ENCODE data around the gene PRXL2B.
"Not testable (repeated sequence)": the region's sequence is repeated elsewhere in the genome, so short reads cannot be mapped to it uniquely, and the experiment has no call there.

Gene PRXL2B

GRCh38 chr1:2609319-2610035, 22.9 kb downstream of the PRXL2B start:
- DNase-seq (ENCODE audit: insufficient read length, low spot score), result no peak
- FAIRE-seq, result no peak
- no peak for TF ChIP-seq POLR2A (IDR thresholded peaks at IDR 0.05; ENCODE audit: low read depth, low read length)

- no peak for TF ChIP-seq POLR2A (IDR thresholded peaks at IDR 0.05; ENCODE audit: low read depth, low read length)
- no peak for DNase-seq (ENCODE audit: insufficient read length, low spot score)
- FAIRE-seq, result no peak
These were observed 23.7 kb downstream of the PRXL2B start for GRCh38 chr1:2610036-2610959.

DNA sequence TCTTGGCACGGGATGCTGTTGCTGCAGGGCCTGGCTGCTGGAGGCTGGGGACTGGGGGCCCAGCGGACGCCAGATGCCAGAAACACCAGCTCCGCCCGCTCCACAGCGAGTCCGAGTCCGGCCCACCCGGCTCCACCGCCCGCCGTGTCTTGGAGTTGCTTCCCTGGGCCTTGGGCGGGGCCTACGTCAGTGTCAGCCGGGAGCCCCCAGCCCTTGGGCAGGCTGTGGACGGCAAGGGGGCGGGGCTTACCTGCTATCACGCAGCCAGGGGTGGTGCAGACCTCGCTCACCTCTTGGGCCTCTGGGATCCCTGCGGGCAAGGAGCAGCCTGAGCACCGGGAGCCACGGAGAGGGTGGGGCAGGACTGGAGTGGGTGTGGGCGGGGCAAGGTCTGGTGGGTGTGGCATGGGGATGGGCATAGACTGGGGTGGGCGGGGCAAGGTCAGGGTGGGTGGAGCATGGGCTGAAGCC, 24.5 kb downstream of the PRXL2B start:
- FAIRE-seq (no peak), DNase-seq (ENCODE audit: insufficient read length, low spot score) (peak; percentile 20)
- no peak for TF ChIP-seq POLR2A (IDR thresholded peaks at IDR 0.05; ENCODE audit: low read depth, low read length)

GRCh38 chr1:2611621-2612437, 25.3 kb downstream of the PRXL2B start:
- FAIRE-seq, result no peak
- DNase-seq (ENCODE audit: insufficient read length, low spot score), result no peak
- no peak for TF ChIP-seq POLR2A (IDR thresholded peaks at IDR 0.05; ENCODE audit: low read depth, low read length)

GRCh38 chr1:2612591-2613365, 26.2 kb downstream of the PRXL2B start:
- DNase-seq (ENCODE audit: insufficient read length, low spot score) (no peak), FAIRE-seq (no peak)
- no peak for TF ChIP-seq POLR2A (IDR thresholded peaks at IDR 0.05; ENCODE audit: low read depth, low read length)

DNA sequence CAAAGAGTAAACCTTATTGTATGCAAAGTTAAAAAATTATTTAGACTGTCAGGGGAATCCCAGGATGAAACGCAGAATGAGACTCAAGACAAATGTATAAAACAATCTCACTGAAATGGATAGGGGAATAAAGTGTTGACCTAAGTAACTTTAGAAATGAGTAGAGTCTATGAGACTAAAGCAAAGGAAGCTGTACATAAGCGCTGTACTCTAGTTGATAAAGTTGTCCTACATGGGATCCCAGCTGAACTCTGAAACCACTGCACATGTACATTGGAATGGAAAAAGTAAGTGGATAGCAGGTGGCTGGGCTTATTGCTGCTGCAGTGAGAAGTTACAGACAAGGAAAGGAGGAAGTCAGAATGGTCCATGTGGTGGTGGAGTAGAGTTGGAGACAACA, 27.6 kb downstream of the PRXL2B start:
- no peak for FAIRE-seq
- no peak for TF ChIP-seq POLR2A (IDR thresholded peaks at IDR 0.05; ENCODE audit: low read depth, low read length)
- DNase-seq (ENCODE audit: insufficient read length, low spot score), result no peak

DNA sequence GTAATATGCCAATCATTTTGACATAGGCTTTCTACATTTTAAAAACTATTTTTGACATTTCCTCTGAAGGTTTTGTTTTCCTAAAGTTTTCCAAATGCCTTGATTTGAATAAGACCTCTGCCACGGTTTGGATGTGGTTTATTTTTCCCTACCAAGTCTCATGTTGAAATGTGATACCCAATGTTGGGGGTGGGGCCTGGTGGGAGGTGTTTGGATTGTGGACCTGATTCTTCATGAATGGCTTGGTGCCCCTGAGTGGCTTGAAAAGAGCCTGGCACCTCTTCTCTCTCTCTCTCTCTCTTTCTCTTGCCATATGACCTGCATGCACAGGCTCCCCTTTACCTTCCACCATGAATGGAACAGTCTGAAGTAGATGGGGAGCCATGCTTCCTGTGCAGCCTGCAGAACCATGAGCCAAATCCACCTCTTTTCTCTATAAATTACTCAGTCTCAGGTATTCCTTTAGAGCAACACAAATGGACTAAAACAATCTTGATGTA, 31.4 kb downstream of the PRXL2B start:
- DNase-seq (ENCODE audit: insufficient read length, low spot score), result no peak
- no peak for FAIRE-seq
- TF ChIP-seq POLR2A (IDR thresholded peaks at IDR 0.05; ENCODE audit: low read depth, low read length), result no peak

DNA sequence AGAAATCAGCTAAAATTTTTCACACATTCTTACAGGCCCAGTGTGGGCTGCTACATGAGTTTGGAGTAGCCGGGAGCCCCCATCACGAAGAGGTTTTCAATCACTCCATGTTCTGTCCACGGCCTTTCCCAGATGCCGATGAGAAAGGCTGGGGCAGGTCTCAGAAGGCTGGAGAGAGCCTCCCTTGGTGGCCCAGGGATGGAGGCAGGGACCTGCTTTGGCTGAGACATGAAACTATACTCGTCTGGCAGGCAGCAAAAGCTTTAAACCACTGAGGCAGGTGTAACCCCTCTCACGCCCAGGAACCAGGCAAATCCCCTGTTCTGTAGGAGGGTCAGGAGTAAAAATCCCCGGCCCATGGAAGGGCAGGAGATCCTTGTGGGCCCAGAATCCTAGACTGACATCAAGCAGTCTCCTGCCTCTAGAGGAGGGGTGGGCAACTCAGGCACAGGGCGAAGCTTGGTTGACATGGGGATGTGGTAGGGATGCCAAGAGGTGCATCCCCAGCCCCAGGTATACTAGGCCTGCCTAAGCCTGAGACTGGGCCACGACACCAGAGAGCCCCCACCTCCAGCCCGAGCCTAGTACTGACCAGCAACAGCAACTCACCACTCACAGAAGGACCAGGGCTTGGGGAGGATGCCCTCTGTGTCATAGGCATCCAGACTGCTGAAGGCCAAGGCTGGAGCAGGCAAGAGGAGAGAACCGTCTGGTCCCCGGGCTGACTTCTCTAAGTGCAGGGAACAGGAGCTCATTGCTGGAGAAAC, 37.2 kb downstream of the PRXL2B start:
- no peak for DNase-seq (ENCODE audit: insufficient read length, low spot score)
- TF ChIP-seq POLR2A (IDR thresholded peaks at IDR 0.05; ENCODE audit: low read depth, low read length), result no peak
- FAIRE-seq, result no peak

- no peak for TF ChIP-seq POLR2A (IDR thresholded peaks at IDR 0.05; ENCODE audit: low read depth, low read length)
- DNase-seq (ENCODE audit: insufficient read length, low spot score), result no peak
- no peak for FAIRE-seq
These were observed 38.2 kb downstream of the PRXL2B start for GRCh38 chr1:2624735-2625300.

GRCh38 chr1:2625311-2625710, 38.7 kb downstream of the PRXL2B start:
- no peak for FAIRE-seq
- no peak for DNase-seq (ENCODE audit: insufficient read length, low spot score)
- TF ChIP-seq POLR2A (IDR thresholded peaks at IDR 0.05; ENCODE audit: low read depth, low read length), result no peak

- not testable (repeated sequence) for FAIRE-seq; DNase-seq (ENCODE audit: insufficient read length, low spot score)
These were observed 39.2 kb downstream of the PRXL2B start for GRCh38 chr1:2625748-2626147.

DNA sequence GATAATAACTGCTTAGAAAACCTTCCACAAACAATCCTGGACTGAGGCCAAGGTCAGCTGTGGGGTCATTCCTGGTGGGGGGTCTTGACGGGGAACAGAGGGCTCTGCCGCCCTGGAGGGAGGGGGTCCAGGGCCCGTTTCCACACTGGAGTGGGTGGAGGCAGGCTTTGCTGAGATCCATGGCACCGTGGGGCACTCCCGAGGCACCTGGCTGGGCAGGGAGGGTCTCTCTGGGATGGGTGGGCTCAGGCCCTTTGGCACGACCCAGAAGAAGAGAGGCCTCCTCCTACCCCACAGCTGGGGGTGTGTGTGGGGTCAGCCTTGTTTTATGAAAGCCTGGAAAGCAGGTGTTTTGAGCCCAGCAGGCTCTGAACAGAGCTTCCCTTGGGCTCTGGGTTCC, 41.2 kb downstream of the PRXL2B start:
- FAIRE-seq (no peak), DNase-seq (ENCODE audit: insufficient read length, low spot score) (no peak)
- TF ChIP-seq POLR2A (IDR thresholded peaks at IDR 0.05; ENCODE audit: low read depth, low read length), result no peak

Measured in H54 (cell line).